Superior temporal gyrus (tissue), 1 donor: ENCODE measurements around the gene RGCC.
"Not testable (repeated sequence)": the region's sequence is repeated elsewhere in the genome, so short reads cannot be mapped to it uniquely, and the experiment has no call there.

Experiments used
- DNase-seq: peaks from one replicate; pipeline ENCODE4 v3.0.0-alpha.2; 2016; ENCODE audit errors: extremely low spot score

The RGCC gene

DNA sequence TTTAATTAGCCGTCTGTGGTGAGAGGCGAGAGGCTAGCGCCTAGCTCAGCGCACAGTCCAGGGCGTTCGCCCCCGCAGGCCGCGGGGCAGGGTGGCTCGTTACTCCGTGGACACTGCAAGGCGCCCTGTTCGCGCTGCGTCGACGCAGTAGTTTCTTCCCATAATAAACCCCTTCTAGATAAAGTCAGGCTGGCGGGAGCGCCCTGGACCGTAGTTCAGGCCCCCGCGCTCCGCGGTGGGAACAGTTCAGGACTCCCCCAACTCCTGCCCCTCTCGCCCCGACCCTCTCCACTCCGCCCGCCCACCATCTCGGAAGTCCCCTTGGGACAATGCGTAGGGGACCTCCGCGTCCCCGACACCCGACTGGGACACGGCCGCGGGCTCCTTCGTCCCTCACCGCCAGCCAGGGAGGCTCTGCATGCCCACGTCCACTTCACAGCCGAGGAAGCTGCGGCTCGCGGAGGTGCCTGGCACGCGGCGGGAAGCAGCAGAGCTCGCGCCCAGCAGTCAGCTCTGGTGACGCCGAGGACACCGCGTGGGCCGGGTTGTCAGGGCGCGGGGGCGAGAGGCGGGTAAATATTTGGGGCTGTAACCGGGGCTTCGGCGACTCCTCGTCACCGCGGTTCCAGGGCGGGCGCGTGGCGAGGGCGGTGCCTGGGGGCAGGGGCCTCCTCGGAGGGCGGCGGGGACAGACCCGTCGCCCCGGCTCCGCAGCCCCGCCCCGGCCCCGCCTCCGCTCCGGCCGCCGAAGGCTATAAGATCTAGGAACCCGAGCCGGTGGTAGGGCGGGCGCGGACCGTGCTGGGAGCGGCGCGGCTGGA lies at the start of gene RGCC:
Gene RGCC (plus strand): TSS at position 783 of the 821 bp plus-strand sequence. CDS start 158 bp downstream, outside the sequence.
- peak; percentile 80 for DNase-seq

DNA sequence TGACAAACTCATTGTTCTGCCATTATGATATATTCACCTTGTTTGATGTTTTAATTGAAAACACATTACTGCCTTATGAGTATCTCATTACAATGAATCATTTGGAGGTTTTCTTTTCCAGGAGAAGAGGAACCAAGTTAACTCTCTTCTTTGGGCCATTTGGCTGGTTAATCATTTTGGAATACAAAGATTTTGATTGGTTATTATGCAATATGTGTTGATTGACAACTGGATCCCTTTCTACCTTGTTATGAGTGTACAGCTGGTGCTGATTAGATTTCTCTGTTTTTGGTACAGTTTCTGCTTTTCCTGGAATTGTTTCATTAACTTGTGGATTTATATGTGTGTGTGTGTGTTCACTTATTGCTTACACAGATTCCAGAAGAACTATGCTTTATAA lies 49.2 kb upstream of the RGCC start:
- no peak for DNase-seq

DNA sequence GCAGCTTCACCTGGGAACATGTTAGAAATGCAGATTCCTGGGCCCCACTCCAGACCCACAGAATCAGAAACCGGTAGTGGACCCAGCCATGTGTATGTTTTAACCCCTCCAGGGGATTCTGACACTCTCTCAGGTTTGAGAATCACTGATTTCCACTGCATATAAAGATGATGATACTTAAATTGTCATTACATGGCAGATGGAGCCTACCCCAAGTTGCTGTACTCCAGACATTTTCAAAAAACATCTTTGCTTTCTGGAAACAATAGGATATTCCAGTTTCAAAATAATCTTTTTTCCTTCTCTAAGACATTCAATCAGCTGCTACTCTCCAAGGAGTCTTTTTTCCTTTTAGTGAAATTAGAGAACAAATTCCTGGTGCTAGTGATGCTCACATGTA lies 48.6 kb upstream of the RGCC start:
- DNase-seq = no peak

DNA sequence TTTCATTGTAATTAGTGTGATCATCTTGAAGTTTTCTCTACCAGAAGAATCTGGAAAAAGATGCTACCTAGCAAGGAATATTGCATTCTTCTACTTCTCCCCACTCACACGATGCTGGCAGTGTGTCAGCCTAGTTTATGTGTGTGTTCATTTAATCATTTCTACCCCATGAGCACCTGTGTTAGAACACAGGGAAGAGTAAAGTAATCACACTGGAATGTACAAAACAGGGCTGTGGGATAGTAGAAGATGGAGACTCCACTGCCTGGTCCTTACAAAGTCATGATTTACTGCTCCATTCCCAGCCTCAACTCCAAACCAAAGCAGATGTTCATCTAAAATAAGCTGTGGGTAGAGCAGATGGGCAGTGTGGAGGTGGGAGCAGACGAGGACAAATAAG lies 47.7 kb upstream of the RGCC start:
- DNase-seq = no peak

DNA sequence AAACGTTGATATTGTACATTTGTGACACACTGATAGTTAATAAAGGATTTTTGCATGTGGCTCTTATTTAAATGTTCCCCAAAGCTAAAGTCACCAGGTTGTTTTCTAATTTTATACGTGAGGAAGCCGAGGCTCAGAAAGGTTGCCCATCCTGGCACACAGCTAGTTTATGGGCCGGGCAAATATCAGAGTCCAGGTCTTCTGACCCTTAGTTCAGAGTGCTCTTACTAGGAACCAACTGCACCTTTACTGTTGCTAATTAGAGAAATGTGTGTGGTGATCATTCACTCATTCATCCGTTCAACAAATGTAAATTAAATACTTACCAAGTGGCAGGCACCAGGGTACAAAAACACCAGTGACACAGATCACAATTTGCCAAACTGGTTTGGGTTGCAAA lies 46.3 kb upstream of the RGCC start:
- DNase-seq = no peak

- DNase-seq = peak; percentile 69
Measured at GRCh38 chr13:41411522-41411921, 45.8 kb upstream of the RGCC start.

DNA sequence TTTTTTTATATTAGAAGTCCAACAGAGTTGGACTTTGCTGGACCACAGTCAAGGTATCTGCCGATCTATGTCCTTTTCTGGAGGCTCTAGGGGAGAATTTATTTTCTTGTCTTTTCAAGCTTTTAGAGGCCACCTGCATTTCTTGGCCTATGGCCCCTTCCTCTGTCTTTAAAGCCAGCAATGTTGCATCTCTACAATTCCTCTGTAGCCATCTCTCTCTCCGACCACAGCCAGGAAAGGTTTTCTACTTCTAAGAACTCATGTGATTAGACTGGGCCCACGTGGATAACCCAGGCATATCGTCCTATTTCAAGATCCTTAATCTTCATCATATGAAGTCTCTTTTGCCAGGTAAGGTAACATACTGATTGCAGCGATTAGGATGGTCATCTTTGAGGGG lies 43.5 kb upstream of the RGCC start:
- no peak for DNase-seq

GRCh38 chr13:41416276-41416675 lies 41.1 kb upstream of the RGCC start:
- no peak for DNase-seq

DNA sequence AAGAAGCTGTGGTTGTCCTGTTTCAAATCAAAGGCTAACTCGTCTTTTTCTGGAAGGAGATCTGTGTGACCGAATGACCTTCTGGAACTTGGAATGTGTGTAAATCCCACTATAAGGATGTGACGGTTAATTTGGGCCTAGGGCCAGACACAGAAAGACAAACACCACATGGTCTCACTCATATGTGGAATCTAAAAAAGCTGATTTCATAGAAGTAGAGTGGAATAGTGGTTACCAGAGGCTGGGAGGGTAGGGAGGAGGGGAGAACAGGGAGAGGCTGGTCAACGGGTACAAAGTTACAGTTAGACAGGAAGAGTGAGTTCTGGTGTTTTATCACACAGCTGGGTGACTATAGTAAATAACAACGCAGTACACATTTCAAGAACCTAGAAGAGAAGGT lies 39.3 kb upstream of the RGCC start:
- no peak for DNase-seq

- DNase-seq = no peak
Measured at GRCh38 chr13:41418731-41419130, 38.6 kb upstream of the RGCC start.

DNA sequence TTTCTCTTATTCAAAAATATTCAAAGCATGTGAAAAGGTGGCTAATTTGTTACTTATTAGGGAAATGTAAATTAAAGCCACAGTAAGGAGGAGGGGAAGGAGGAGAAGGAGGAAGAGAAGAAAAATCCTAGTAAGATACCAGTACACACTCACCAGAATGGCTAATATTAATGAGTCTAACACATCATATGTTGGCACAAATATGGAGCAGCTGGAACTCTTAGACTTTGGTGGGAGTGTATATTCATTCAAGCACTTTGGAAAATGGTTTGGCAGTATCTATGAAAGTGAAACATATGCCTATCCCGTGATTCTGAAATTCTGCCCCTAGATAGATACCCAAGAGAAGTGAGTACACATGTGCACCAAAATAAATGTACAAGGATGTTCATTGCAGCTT lies 38.1 kb upstream of the RGCC start:
- DNase-seq = no peak

GRCh38 chr13:41420146-41420545 lies 37.2 kb upstream of the RGCC start:
- no peak for DNase-seq

- DNase-seq = not testable (repeated sequence)
Measured at GRCh38 chr13:41421330-41421729, 36.0 kb upstream of the RGCC start.

DNA sequence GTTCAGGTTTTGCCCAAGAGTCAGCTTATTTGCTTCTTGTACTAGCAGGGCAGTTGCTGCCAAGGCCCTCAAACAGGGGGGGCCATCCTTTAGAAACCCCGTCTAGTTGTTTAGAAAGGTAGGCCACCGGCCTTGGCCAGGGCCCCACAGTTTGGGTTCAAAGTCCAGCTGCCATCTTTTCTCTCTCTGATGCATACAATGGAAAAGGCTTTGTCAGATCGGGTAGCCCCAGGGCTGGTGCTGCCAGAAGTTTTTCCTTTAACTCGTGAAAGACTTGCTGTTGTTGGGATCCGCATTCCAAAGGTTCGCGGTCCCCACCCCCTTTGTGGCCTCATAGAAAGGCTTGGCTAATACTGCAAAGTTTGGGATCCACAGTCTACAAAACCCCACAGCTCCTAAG lies 35.4 kb upstream of the RGCC start:
- DNase-seq = not testable (repeated sequence)

DNA sequence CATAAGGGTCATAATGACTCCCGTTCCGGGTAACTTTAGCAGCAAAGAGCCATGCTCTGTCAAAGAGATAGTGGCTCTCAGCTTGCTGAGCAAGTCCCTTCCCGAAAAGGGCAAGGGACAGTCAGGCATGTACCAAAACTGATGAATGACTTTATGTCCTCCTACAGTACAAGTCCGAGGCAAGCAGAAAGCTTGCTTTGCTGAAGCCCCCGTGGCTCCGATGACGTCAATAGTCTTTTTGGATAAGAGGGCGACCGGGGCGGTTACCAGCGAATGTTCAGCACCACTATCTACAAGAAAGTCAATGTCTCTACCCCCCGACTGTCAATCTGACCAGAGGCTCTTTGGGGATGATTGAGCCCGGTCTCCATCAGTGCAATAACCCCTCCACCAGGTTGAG lies 34.1 kb upstream of the RGCC start:
- DNase-seq = not testable (repeated sequence)

DNA sequence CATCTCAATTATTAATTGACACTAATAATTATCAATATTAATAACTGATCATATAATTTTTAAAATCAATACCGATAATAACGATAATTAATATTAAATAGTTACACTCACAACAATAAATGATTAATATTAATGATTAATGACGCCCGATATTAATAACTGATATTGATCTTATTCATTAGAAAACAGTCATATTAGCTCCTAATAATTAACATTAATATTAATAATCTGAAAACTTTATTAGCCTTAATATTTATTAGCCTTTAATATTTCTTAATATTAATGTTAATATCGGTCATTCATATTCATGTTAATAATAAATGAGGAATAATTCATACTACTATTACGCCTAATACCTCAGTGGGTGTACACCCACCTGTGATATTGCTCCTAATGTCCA lies 32.7 kb upstream of the RGCC start:
- not testable (repeated sequence) for DNase-seq

DNA sequence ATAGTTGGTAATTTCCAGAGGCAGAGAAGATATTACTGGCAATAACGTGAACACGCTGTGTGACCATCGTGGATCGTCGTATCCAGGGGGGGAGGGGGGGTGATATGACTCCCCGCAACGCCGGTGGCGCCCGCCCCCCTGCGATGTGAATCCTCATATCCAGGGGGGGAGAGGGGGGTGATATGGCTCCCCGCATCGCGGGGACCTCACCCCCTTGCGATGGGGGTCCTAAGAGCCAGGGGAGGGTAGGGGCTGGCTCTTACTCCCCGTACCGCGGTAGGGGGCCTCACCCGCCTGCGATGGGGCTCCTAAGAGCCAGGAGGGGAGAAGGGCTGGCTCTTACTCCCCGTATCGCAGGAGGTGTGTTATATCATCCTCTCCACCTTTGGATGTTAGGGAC lies 31.3 kb upstream of the RGCC start:
- DNase-seq = no peak

- no peak for DNase-seq
Measured at GRCh38 chr13:41427666-41428065, 29.7 kb upstream of the RGCC start.

DNA sequence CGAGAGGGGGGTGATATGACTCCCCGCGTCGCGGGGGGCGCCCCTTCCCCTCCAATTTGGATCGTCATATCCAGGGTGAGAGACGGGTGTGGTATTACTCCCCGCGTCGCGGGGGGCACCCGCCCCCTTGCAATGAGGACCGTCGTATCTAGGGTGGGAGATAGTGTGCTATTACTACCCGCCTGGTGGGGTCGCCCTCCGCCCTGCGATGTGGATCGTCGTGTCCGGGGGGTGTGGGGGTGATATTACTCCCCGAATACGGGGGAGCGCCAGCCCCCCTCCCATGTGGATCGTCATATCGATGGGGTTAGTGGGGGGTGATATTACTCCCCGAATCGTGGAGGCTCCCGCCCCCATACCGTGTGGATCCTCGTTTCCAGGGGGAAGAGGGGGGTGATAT lies 29.2 kb upstream of the RGCC start:
- no peak for DNase-seq

DNA sequence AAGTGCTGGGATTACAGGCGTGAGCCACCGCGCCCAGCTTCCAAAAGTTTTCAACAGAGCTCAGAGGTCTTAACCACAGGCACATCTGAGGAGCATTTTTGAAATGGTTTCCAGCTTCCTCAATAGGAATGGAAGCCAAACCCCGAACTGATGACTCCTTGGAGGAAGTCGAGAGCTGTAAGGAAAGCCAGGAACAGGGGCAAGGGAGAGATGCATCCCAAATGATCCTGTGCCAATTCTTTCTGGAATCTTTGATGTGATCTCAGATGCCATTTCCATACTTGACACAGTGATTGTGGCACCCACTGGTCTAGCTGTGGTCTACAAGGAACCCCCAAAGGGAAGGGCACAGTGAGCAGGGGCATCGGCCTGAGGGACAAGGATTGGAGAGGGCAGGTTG lies 23.3 kb upstream of the RGCC start:
- DNase-seq = not testable (repeated sequence)

DNA sequence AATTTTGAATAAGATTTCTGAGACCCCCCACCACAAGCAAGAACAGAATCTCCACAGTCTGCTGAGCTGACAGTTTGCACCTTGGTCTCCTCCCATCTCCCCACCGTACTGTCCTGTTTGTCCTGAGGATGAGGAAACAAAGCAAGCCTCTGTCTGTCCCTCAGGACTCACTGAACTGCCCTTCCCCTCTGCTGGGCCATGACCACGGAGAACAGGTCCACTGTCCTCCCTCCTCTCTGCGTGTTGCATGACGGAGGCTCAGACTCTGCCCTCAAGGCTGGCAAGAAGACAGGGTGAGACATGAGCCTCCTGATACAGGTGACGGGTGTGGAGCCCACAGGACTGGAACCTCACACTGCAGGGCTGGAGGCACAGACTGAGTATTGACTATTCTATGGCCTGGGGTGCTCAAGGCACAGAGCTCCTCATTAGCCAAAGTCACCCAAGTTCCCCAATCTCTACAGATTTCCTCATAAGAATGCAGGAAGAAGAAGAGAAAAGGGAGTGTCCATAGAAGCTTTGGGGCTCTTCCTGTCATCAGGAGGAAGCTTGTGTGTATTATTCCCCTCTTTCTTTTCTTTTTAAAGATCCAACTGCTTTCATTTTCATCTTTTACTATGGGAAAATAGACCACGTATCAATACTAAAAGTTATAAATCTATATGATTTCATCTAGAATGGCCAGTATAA lies 22.4 kb upstream of the RGCC start:
- no peak for DNase-seq

GRCh38 chr13:41443969-41444368 lies 13.4 kb upstream of the RGCC start:
- DNase-seq = no peak

DNA sequence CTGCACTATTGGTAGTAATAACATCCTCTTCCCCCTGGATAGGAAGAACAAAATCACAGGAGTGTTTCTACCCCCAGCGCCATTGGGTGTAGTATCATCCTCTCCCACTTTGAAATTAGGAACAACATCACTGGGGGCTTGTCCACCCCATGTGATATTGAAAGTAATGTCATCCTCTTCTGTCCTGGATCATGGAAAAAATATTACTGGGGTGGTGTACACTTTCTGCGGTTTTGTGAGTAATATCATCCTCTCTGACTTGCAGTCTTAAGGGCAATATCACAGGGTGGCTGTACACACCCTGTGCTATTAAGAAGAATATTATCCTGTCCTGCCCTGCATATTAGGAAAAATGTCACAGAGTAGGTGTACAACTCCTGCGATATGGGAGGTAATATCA lies 4.9 kb upstream of the RGCC start:
- no peak for DNase-seq
